Endodermal cell (in vitro differentiated cells): ENCODE results near the gene WDR46. TPM values are rescaled to one million over a fixed set of nuclear protein-coding genes. Genes with fewer than 3 reads are reported as not detected.

Experiments
- DNase-seq: peaks from one replicate; pipeline ENCODE4 v3.0.0-alpha.2; 2017
- H3K27ac ChIP-seq: 2 replicates; pipeline ENCODE4 v1.5.1; 2013; ENCODE audit warnings: mild to moderate bottlenecking, low read depth, low read length, moderate library complexity
- H3K27me3 ChIP-seq: 2 replicates; pipeline ENCODE4 v1.6.1; 2013; ENCODE audit warnings: mild to moderate bottlenecking, low read length, moderate library complexity; ENCODE audit not compliant: insufficient read depth, control insufficient read depth, poor library complexity, severe bottlenecking
- H3K36me3 ChIP-seq: 2 replicates; pipeline ENCODE4 v1.7.0; 2013; ENCODE audit warnings: mild to moderate bottlenecking, low read length, moderate library complexity; ENCODE audit not compliant: control insufficient read depth, insufficient read depth
- H3K4me1 ChIP-seq: one replicate; pipeline ENCODE4 v1.7.0; 2013; ENCODE audit warnings: low read length; ENCODE audit not compliant: control insufficient read depth, insufficient read depth
- H3K4me3 ChIP-seq: 2 replicates; pipeline ENCODE4 v1.5.1; 2013; ENCODE audit warnings: mild to moderate bottlenecking, low read length, moderate library complexity
- H3K9ac ChIP-seq: 2 replicates; pipeline ENCODE4 v1.6.1; 2013; ENCODE audit warnings: mild to moderate bottlenecking, low read length, moderate library complexity; ENCODE audit not compliant: poor library complexity, severe bottlenecking; ENCODE audit errors: extremely low read depth
- H3K9me3 ChIP-seq: 2 replicates; pipeline ENCODE4 v1.6.1; 2013; ENCODE audit warnings: mild to moderate bottlenecking, low read length, moderate library complexity; ENCODE audit not compliant: control insufficient read depth
- H3K27ac Mint-ChIP-seq: 2 replicates; pipeline ENCODE4 v1.8.0; 2020; ENCODE audit warnings: mixed read lengths
- H3K27me3 Mint-ChIP-seq: 2 replicates; pipeline ENCODE4 v1.8.0; 2021; ENCODE audit warnings: mild to moderate bottlenecking, mixed read lengths; ENCODE audit not compliant: insufficient read depth
- H3K36me3 Mint-ChIP-seq: 2 replicates; pipeline ENCODE4 v1.8.0; 2020; ENCODE audit warnings: low read depth, mixed read lengths
- H3K4me1 Mint-ChIP-seq: 2 replicates; pipeline ENCODE4 v1.8.0; 2020; ENCODE audit warnings: mixed read lengths
- H3K4me3 Mint-ChIP-seq: 2 replicates; pipeline ENCODE4 v1.8.0; 2020; ENCODE audit warnings: mild to moderate bottlenecking, moderate library complexity, mixed read lengths
- H3K9me3 Mint-ChIP-seq: 2 replicates; pipeline ENCODE4 v1.8.0; 2020; ENCODE audit warnings: mild to moderate bottlenecking, mixed read lengths
- CTCF ChIP-seq: fragments of 200-600 bp; sonication (generic); conservative IDR thresholded peaks from 2 replicates; pipeline ENCODE4 v1.5.0; 2021; ENCODE audit warnings: antibody characterized with exemption, mild to moderate bottlenecking
- whole genome bisulfite sequencing, 2 experiments: methylation state at CpG; one replicate each; pipeline versions ENCODE4 v1.1.5 to v1.1.7; 2013; ENCODE audit warnings: missing lambda C conversion rate in 2 of 2, mixed read lengths in 1 of 2; ENCODE audit not compliant: insufficient coverage in 1 of 2, insufficient read length in 1 of 2; 5-methylcytosine and 5-hydroxymethylcytosine counted together
- total RNA-seq, 2 donors: library from RNA; stranded (reverse); fragmentation: NEBNext Ultra II Directional in 1 of 2; extraction: Animal tissue kit (Norgen Biotek cat#: 25700) in 1 of 2; gene quantifications; 2 replicates in 1 of 2; 3 replicates in 1 of 2; pipeline ENCODE4 v1.2.1, GENCODE V29; 2021

WDR46 gene
- total RNA-seq, 2 donors from 2014 or later, result 42.9 to 62.5 TPM

DNA sequence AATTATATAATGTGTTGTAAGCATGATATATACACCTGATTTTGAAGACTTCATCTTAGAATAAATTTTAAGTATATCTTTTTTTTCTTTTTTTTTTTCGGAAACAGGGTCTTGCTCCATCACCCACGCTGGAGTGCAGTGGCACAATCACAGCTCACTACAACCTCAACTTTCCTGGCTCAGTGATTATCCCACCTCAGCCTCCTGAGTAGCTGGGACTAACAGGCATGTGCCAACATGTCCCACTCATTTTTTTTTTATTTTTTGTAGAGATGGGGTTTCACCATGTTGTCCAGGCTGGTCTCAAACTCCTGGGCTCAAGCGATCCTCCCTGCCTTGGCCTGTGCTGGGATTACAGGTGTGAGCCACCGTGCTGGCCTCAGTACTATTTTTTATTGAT, 34.4 kb downstream of the WDR46 start:
- DNase-seq, result no peak
- Histone ChIP-seq H3K9me3 (peaks cover 17% of the 10 kb centered on the region), H3K36me3 (peaks cover 41% of the 10 kb centered on the region), H3K27ac (no peak overlapping the region), H3K9ac (no peak overlapping the region), H3K4me1 (no peaks in the 10 kb centered on the region), H3K4me3 (no peak overlapping the region), H3K27me3 (no peaks in the 10 kb centered on the region)
- Mint-ChIP-seq H3K4me3 (no peak overlapping the region), H3K27ac (no peak overlapping the region), H3K4me1 (peaks cover 7% of the 10 kb centered on the region), H3K27me3 (no peaks in the 10 kb centered on the region), H3K36me3 (peaks cover 45% of the 10 kb centered on the region), H3K9me3 (peaks cover 16% of the 10 kb centered on the region)
- 72 to 96% methylated on average over 2 to 4 of the region's 4 CpGs for WGBS, 2 experiments
- no peak for TF ChIP-seq CTCF

- Mint-ChIP-seq H3K4me3 (no peak overlapping the region), H3K9me3 (peaks cover 7% of the 10 kb centered on the region), H3K4me1 (peaks cover 14% of the 10 kb centered on the region), H3K27ac (no peak overlapping the region), H3K36me3 (peaks cover 32% of the 10 kb centered on the region), H3K27me3 (peaks cover 4% of the 10 kb centered on the region)
- Histone ChIP-seq H3K36me3 (peaks cover 26% of the 10 kb centered on the region), H3K9me3 (peaks cover 2% of the 10 kb centered on the region), H3K4me3 (no peak overlapping the region), H3K4me1 (peaks cover 5% of the 10 kb centered on the region), H3K27ac (no peak overlapping the region), H3K27me3 (peaks cover 11% of the 10 kb centered on the region), H3K9ac (no peak overlapping the region)
- DNase-seq, result no peak
- TF ChIP-seq CTCF, result no peak
Measured at GRCh38 chr6:33252759-33253158, 36.3 kb downstream of the WDR46 start.

DNA sequence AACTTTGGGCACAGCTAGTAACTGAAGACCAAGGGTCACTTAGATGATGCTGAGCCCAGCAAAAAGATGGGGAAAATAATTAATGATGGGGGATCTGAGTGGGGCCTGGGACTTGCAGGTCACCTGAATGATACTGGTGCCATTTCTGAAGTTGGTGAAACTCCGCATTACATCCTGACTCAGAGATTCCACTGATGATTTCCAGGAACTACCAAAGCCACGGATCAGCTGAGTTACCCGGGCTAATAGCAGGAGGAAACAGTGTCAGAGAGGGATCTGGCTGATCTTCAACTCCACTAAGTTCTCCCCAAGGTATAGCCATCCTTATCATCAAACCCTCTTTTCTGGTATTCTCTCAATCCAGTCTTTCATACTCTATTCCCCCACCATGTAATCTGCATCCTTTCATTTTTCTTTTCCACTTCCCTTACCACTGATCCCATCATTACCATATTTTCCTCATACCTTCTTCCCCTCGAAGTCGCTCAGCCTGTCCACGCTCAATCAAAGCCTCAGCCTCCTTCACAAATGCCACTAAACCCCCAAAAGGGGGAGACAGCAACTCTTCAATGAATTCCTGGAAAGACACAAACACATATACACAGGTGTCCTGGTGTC, 37.5 kb downstream of the WDR46 start:
- no peaks in the 10 kb centered on the region for H3K9me3 ChIP-seq
- Mint-ChIP-seq H3K9me3 (no peaks in the 10 kb centered on the region), H3K36me3 (peaks cover 24% of the 10 kb centered on the region), H3K4me3 (no peak overlapping the region), H3K27me3 (peaks cover 15% of the 10 kb centered on the region), H3K27ac (no peak overlapping the region), H3K4me1 (peaks cover 14% of the 10 kb centered on the region)
- H3K4me1 ChIP-seq, result peaks cover 5% of the 10 kb centered on the region
- no peak overlapping the region for H3K4me3 ChIP-seq
- whole genome bisulfite sequencing, 2 experiments, result 92 to 94% methylated on average over 4 to 6 of the region's 6 CpGs
- H3K9ac ChIP-seq, result no peak overlapping the region
- H3K27me3 ChIP-seq, result peaks cover 18% of the 10 kb centered on the region
- no peak overlapping the region for H3K27ac ChIP-seq
- no peak for TF ChIP-seq CTCF
- no peak for DNase-seq
- H3K36me3 ChIP-seq, result peaks cover 18% of the 10 kb centered on the region
